ENCODE results near the gene OR8G5.
"Not testable (repeated sequence)": the region's sequence is repeated elsewhere in the genome, so short reads cannot be mapped to it uniquely, and the experiment has no call there.

Gene OR8G5, protein sequence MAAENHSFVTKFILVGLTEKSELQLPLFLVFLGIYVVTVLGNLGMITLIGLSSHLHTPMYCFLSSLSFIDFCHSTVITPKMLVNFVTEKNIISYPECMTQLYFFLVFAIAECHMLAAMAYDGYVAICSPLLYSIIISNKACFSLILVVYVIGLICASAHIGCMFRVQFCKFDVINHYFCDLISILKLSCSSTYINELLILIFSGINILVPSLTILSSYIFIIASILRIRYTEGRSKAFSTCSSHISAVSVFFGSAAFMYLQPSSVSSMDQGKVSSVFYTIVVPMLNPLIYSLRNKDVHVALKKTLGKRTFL

DNA sequence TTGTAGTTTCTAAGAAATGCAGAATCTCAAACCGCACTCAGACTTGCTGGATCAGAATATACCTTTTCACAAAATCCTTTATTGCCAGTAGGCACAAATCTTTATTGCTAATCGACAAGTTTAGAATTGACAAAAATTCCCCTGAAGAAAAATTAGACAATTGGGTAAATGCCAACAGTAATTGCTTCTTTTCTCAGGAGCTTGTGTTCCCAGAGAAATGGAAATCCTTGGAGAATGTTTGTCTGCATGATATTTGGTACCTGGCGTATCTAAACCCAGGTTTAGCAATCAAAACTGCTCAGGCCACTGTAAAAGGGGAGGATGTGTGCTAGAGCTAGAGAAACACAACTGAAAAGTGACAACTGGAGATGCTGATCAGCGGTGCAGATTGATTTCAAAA, at the start of gene OR8G5:
Gene OR8G5 (plus strand): TSS at position 301 of the 400 bp plus-strand sequence. CDS start 8,556 bp downstream, outside the sequence.
- no peak for DNase-seq (ENCODE audit: low read depth in 2 of 3, low spot score in 1 of 3)

DNA sequence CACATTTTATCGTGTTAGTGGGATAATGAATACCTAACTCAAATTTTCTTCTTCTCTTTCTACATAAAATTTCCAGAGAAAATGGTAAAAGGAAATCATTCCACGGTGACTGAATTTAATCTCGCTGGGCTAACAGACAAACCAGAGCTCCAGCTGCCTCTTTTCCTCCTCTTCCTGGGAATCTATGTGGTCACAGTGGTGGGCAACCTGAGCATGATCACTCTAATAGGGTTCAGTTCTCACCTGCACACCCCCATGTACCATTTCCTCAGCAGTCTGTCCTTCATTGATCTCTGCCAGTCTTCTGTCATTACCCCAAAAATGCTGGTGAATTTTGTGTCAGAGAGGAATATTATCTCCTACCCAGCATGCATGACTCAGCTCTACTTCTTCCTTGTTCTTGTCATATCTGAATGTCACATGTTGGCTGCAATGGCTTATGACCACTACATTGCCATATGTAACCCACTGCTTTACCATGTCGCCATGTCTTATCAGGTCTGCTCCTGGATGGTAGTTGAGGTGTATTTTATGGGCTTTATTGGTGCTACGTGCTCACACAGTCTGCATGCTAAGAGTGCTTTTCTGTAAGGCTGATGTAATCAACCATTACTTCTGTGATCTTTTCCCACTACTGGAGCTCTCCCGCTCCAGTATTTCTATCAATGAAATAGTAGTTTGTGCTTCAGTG, 48.9 kb upstream of the OR8G5 start:
- no peak for DNase-seq (ENCODE audit: low read depth in 2 of 3, low spot score in 1 of 3)

DNA sequence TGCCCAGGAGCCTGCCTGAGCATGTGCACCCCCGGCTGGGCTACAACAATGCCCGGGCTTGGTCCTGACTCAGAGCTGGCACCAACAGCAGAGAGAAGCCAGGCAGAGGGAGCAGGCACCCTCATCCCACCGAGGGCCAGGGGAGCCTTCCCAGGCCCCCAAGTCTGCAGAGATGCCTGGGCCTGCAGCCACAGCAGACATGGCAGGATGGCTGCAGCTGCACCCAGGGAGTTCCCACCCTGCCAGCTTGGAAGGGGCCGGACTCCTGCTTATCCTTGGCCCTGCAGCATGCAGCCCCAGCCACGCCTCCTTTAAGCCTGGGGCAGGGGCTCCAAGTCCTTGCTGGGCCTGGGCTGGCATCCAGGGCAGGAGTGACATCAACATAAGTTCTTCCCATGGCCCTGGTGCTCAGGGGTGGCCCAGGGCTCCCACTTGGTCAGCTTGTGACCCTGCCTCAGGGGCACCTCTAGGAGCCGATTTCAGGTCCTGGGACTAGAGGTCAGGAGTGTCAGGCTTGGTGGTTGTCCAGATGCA, 46.3 kb upstream of the OR8G5 start:
- no peak for DNase-seq (ENCODE audit: low read depth in 2 of 3, low spot score in 1 of 3)

DNA sequence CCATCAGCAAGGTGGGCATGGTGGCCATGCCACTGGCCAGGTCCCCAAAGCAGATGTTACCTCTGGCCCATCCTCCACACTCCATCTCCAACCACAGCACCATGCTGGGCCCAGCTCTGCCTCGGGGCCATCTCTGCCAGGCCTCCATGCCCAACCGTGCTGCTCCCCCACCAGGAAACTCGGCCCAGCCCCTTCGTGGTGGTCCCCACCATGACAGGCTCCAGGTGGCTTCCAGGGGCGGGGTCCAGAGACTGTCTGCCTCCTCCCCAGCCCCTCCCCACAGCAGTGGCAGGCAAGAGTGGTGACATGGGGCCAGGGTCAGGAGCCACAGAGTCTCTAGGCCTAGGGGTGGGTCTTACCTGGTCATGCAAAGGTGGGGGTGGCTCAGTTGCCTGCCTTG, 45.8 kb upstream of the OR8G5 start:
- no peak for DNase-seq (ENCODE audit: low read depth in 2 of 3, low spot score in 1 of 3)

DNA sequence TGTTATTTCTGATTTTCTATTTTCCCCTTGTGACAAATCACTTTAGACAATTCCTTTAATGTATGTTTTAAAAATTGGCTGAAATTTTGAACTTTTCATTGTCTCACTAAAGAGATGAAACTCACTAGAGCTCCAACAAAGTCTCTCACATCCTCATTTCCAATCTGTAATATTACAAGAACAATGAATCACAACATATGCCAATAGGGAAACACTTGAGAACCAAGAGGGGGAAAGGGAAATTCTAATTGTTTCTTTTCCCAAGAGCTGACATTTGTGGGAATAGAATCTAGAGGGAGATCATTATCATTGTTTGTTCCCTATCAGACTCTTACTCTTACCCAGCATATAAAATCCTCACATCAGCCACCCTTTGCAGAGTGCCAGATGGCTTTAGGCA, 44.9 kb upstream of the OR8G5 start:
- no peak for DNase-seq (ENCODE audit: low read depth in 2 of 3, low spot score in 1 of 3)

DNA sequence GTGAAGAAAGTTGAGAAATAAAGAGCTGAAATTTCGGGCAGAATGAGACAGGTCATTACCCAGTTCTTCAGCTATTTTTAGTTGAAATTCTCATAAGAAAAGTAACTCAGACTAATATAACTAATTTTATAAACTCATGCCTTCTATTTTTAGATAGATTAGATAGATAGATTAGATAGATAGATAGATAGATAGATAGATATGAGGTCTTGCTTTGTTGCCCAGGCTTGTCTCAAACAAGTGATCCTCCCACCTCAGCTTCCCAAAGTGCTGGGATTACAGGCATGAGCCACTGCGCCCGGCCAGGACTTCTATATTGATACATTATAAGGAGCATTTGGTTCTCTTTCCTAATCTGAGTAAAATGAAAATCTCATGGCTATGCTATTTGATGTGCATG, 42.1 kb upstream of the OR8G5 start:
- no peak for DNase-seq (ENCODE audit: low read depth in 2 of 3, low spot score in 1 of 3)

DNA sequence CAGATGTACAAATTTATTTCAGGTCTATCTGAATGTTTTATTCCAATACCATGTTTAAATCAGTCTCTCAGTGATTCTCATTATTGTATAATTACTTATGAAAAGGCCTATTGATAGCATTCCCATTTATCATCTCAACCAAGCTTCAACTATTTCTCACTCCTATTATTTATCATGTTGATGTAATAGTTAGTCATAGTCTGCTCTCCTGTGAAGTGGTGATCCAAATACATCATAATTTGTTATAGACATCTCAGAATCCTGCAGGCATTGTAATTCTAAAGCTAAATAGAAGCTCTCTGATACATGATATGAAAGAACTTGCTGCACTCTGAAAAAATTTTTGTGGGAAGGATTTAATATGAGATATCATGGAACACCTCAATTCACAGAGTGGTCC, 37.0 kb upstream of the OR8G5 start:
- DNase-seq (ENCODE audit: low read depth in 2 of 3, low spot score in 1 of 3): no peak

DNA sequence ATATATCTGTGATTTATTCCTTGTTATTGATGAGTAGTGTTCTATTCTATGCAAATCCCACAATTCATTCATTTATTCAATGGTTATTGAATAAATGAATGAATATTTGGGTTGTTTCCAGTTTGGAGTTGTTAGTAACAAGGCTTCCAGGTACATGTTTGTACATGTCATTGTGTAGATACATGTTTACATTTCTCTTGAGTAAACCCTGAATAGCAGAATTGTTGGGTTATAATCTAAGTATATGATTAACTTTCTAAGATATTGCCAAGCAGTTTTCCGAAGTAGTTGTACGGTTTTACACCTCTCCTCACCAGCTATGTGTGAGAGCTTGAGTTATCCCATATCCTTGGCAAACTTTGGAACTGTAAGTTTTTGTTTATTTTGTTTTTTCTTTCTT, 33.8 kb upstream of the OR8G5 start:
- no peak for DNase-seq (ENCODE audit: low read depth in 2 of 3, low spot score in 1 of 3)

DNA sequence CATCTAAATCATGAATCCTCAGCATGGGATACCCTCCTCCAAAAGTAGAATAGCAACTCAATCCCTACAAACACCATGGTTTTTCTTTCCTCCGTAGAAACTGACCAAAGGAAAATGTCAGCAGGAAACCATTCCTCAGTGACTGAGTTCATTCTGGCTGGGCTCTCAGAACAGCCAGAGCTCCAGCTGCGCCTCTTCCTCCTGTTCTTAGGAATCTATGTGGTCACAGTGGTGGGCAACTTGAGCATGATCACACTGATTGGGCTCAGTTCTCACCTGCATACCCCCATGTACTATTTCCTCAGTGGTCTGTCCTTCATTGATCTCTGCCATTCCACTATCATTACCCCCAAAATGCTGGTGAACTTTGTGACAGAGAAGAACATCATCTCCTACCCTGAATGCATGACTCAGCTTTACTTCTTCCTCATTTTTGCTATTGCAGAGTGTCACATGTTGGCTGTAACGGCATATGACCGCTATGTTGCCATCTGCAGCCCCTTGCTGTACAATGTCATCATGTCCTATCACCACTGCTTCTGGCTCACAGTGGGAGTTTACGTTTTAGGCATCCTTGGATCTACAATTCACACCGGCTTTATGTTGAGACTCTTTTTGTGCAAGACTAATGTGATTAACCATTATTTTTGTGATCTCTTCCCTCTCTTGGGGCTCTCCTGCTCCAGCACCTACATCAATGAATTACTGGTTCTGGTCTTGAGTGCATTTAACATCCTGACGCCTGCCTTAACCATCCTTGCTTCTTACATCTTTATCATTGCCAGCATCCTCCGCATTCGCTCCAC, 31.4 kb upstream of the OR8G5 start:
- DNase-seq (ENCODE audit: low read depth in 2 of 3, low spot score in 1 of 3): not testable (repeated sequence)

DNA sequence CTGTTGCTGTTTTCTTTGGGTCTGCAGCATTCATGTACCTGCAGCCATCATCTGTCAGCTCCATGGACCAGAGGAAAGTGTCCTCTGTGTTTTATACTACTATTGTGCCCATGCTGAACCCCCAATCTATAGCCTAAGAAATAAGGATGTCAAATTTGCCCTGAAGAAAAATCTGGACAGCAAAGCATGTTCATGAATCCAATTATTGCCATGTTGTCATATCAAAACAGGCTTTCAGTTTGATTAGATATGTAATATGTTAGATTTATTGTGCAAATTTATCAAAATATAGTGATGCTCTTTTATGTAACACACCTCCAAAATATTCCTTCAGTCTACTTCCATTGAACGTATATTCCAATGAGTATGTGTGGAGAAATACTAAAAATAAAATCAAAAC, 30.7 kb upstream of the OR8G5 start:
- no peak for DNase-seq (ENCODE audit: low read depth in 2 of 3, low spot score in 1 of 3)

DNA sequence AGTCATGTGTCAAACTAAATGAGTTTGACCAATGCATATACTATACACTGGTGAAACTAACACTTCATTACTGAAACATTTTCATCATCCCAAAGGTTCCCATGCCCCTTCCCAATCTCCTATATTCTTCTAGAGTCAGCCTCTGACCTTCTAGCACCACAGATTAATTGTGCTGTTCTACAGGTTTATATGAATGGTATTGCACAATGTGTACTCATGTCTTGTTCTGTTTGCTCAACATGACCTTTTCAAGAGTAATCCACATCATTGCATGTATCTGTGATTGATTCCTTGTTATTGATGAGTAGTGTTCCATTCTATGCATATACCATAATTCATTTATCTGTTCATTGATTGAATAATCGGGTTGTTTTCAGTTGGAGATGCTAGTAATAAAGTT, 22.8 kb upstream of the OR8G5 start:
- DNase-seq (ENCODE audit: low read depth in 2 of 3, low spot score in 1 of 3): no peak

DNA sequence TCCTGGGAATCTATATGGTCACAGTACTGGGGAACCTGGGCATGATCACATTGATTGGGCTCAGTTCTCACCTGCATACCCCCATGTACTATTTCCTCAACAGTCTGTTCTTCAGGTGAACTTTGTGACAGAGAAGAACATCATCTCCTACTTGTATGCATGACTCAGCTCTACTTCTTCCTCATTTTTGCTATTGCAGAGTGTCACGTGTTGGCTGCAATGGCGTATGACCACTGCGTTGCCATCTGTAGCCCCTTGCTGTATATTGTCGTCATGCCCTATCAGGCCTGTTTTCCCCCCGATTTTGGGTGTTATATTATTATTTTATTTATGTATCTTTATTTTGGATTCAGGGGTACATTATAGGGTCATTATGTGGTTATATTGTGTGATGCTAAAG, 17.7 kb upstream of the OR8G5 start:
- DNase-seq (ENCODE audit: low read depth in 2 of 3, low spot score in 1 of 3): no peak

DNA sequence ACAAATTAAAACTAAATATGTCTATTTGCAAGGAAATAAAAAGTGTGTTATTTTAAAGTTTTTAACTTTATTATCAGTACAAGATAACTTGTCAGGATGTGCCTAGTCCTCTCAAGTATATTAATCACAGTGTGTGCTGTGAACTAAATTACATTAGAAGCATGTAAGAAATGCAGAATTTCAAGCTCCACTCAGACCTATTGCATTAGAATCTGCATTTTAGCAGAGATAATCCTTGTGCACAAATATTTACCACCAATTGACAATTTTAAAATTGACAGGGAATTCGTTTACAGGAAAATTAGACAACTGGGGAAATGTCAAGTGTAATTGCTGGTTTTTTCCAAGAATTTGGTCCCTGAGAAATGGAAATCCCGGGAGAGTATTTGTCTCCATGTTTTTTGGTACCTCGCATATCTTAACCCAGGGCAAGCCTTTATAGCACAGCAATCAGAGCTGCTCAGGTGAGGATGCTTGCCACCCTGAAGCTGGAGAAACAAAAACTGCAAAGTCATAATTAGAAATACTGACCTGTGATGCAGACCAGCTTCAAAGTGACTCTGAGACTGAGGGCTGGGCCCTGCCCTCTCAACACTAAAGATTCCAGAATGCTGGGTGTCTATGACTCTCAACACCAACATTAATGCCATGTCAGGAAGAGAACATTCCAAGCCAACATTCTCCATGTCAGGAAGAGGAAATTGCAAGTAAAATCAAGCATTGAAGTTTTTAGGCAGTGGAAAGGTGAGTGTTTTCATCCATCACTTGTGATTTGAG, 15.4 kb upstream of the OR8G5 start, which contains the start of gene OR8G1:
Gene OR8G1 (plus strand): TSS at position 475 of the 777 bp plus-strand sequence. CDS start 8,581 bp downstream, outside the sequence.
- no peak for DNase-seq (ENCODE audit: low read depth in 2 of 3, low spot score in 1 of 3)

DNA sequence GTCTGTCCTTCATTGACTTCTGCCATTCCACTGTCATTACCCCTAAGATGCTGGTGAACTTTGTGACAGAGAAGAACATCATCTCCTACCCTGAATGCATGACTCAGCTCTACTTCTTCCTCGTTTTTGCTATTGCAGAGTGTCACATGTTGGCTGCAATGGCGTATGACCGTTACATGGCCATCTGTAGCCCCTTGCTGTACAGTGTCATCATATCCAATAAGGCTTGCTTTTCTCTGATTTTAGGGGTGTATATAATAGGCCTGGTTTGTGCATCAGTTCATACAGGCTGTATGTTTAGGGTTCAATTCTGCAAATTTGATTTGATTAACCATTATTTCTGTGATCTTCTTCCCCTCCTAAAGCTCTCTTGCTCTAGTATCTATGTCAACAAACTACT, 6.3 kb upstream of the OR8G5 start:
- DNase-seq (ENCODE audit: low read depth in 2 of 3, low spot score in 1 of 3): not testable (repeated sequence)

DNA sequence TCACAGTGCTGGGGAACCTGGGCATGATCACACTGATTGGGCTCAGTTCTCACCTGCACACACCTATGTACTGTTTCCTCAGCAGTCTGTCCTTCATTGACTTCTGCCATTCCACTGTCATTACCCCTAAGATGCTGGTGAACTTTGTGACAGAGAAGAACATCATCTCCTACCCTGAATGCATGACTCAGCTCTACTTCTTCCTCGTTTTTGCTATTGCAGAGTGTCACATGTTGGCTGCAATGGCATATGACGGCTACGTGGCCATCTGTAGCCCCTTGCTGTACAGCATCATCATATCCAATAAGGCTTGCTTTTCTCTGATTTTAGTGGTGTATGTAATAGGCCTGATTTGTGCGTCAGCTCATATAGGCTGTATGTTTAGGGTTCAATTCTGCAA, 8.9 kb downstream of the OR8G5 start:
- DNase-seq (ENCODE audit: low read depth in 2 of 3, low spot score in 1 of 3): not testable (repeated sequence)

DNA sequence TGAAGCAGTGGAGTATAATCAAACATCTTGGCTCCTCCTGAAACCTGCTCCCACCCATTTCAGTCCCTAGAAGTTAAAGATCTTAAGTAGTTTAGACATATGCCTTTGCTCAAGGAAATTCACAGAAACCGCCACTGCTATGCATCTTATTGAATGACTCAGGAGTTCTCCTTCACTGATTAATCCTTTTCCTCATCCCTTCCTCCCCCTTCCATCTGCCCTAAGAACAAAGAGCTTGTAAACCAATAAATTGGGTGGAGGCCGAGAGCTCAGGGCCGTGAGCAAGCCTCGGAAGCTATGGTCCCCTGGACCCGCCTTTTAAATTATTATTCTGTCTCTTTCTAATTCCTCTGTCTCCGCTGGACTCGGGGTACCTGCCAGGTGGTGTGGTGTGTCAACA, 14.7 kb downstream of the OR8G5 start:
- DNase-seq (ENCODE audit: low read depth in 2 of 3, low spot score in 1 of 3): not testable (repeated sequence)

DNA sequence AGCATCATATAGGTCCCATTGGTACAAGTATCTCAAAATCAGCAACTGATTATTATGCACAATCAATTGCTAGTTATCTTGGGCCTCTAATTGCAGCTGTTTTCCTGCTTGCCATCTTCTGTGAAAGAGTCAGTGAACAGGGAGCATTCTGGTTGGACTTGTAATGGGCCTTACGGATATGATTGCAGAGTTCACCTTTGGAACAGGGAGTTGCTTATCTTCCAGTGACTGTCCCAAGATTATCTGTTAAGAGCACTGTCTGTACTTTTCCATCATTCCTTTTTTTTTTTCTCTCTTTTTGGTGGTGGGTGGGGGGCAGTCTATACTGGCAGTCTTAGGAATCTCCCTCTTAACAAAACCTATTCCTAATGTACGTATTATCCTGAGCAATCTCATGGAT, 17.8 kb downstream of the OR8G5 start:
- no peak for DNase-seq (ENCODE audit: low read depth in 2 of 3, low spot score in 1 of 3)

DNA sequence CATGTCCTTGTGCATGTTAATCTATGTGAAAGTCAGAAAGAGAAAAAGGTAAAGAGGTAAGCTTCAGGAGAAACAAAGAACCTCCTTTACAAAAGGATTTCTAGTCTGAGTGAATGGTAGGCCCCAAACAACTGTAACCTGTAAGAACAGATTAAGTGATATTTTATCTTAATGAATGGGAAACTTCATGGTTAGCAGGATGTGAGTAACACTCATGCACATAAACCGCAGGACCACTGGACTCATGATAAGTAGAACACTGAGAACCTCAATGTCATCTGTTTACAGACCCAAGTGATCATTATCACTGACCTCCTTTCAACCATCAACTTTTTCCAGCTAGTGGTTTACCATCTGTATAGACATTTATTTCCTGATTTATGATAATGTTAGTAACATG, 19.9 kb downstream of the OR8G5 start:
- DNase-seq (ENCODE audit: low read depth in 2 of 3, low spot score in 1 of 3): no peak

DNA sequence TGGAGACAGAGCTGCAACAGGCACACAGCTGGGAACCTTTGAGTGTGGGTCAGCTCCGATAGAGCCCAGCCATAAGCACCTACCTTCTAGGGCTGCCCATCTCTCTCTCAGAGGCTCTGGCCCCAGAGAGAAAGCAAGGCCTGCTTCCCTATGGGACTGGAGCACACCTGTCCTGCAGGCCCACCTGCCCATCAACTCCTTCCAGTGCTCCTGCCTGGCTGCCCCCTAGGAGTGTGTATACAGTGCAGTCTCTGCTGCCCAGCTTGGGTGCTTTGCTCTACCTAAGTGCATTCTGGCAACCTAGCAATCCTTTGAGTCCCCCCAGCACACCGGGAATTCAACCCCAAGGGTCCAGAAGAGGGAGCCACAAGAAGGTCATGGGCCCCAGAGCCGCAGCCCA, 21.0 kb downstream of the OR8G5 start:
- no peak for DNase-seq (ENCODE audit: low read depth in 2 of 3, low spot score in 1 of 3)

DNA sequence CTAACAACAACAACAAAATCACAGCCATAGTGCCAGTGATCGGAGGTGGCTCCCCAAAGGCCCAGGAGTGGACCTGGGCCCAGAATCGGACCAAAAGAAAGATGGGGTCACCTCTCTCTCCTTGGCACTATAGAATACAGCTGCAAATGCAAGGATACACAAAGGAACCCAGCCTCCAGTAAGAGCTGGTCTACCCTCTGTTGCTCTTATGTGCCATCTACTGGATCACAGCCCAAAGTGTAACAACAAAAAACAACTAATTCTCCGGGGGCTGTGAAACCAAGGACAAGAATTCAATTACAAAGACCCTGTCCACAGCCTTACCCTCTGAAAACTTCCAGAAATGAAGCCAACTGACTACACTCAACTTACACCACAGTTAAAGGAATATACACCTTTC, 21.6 kb downstream of the OR8G5 start:
- DNase-seq (ENCODE audit: low read depth in 2 of 3, low spot score in 1 of 3): no peak

DNA sequence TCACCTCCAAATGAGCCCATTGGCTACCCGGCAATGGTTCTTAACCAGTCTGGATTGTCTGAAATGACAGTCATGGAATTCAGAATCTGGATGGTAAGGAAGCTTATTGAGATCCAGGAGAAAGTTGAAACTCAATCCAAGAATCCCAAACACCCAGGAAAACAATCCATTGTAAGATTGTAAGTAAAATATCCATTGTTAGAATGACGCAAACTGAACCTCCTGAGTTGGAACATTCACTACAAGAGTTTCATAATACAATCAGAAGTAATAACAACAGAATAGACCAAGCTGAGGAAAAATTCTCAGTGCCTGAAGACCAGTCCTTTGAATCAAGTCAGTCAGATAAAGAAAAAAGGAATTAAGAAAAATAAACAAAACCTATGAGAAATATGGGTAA, 22.1 kb downstream of the OR8G5 start:
- DNase-seq (ENCODE audit: low read depth in 2 of 3, low spot score in 1 of 3): no peak
